A549 treated with dexamethasone at 1 μM for 4 hours (cell line): ENCODE measurements around the gene CCDC126. TPM values are rescaled to one million over a fixed set of nuclear protein-coding genes. Genes with fewer than 3 reads are reported as not detected.

Source experiments
- total RNA-seq: library from RNA; stranded (reverse); fragments of 200-300 nt; extraction: Qiagen RNA extraction; gene quantifications from 5 replicates; pipeline ENCODE4 v1.2.3, GENCODE V29; 2022

The CCDC126 gene
- 3.0 to 4.2 TPM (median 3.6 TPM) in 5 replicates for total RNA-seq

GRCh38 chr7:23597094-23598091 is at the start of gene CCDC126:
Gene CCDC126, plus strand, starts transcription at chr7:23597382. Its CDS starts 13,934 bp downstream, at chr7:23611316.

DNA sequence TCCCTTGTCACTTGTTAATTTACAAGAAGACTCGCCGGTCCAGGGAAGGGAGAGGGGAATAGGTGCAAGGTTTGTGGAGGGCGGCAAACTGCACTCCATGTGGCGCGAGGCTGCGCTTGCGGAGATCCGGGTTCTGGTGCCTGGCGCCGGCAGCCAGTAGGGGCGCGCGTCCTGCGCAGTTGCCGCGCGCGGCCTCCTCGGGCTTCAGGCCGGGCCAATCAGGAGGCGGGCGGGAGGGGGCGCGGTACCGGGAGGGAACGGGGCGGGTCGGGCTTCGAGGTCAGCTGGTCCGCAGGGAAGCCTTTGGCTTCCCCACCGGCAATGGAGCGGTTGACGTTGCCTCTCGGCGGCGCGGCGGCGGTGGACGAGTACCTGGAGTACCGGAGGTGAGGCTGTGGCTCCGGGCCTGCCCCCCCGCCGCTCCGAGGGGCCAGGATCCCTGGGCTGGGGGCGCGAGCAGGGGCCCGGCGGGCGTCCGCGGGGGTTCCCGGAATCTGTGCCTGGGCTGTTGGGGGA is 82.8 kb downstream of the CCDC126 start, which contains the start of gene FAM221A:
FAM221A (plus strand) TSS at position 302 of the 516 bp plus-strand sequence; CDS start at position 322, 20 bp downstream.

Other genes with a start within 250 kb of the CCDC126 start
- gene IGF2BP3, start 126.9 kb upstream of the CCDC126 start, total RNA-seq, result 27.4 to 38.9 TPM (median 32.5 TPM) in 5 replicates
- 75.6 to 84.8 TPM (median 80.0 TPM) in 5 replicates for gene TRA2A, start 65.4 kb upstream of the CCDC126 start, total RNA-seq
- 0.25 to 0.67 TPM (median 0.34 TPM) in 5 replicates for gene FAM221A, start 82.8 kb downstream of the CCDC126 start, total RNA-seq
- gene STK31, start 112.8 kb downstream of the CCDC126 start, total RNA-seq, result 0.59 to 0.90 TPM (median 0.80 TPM) in 5 replicates